RWPE2 (cell line): ENCODE measurements around the gene COL4A3.

Experiments
- ATAC-seq: fragments of 200-7000 bp; cut with Tn5 transposase; 3 replicates; pipeline ENCODE4 v1.9.1; 2021; ENCODE audit warnings: low read depth
- DNase-seq: peaks from one replicate; pipeline ENCODE4 v3.0.0-alpha.2; 2020; ENCODE audit warnings: low spot score
- H3K27ac ChIP-seq: fragments of 450-650 bp; 2 replicates; pipeline ENCODE4 v1.5.1; 2017; ENCODE audit warnings: mild to moderate bottlenecking; ENCODE audit not compliant: poor library complexity, severe bottlenecking
- H3K27me3 ChIP-seq: fragments of 250-450 bp; sonication (Bioruptor Pico); 2 replicates; pipeline ENCODE4 v1.5.1; 2021; ENCODE audit warnings: mild to moderate bottlenecking, moderate library complexity; ENCODE audit not compliant: insufficient read depth, poor library complexity, severe bottlenecking
- H3K36me3 ChIP-seq: fragments of 250-450 bp; sonication (Bioruptor Pico); 2 replicates; pipeline ENCODE4 v1.5.1; 2020; ENCODE audit warnings: low read depth, mild to moderate bottlenecking, moderate library complexity
- H3K4me1 ChIP-seq: fragments of 250-450 bp; sonication (Bioruptor Pico); 2 replicates; pipeline ENCODE4 v1.5.1; 2021; ENCODE audit warnings: mild to moderate bottlenecking, moderate library complexity; ENCODE audit not compliant: insufficient read depth, poor library complexity, severe bottlenecking
- H3K4me3 ChIP-seq: fragments of 250-450 bp; sonication (Bioruptor Pico); 2 replicates; pipeline ENCODE4 v1.5.1; 2021; ENCODE audit warnings: mild to moderate bottlenecking, moderate library complexity; ENCODE audit not compliant: severe bottlenecking
- H3K9me3 ChIP-seq: fragments of 250-450 bp; sonication (Bioruptor Pico); 2 replicates; pipeline ENCODE4 v1.5.1; 2021; ENCODE audit warnings: mild to moderate bottlenecking, moderate library complexity; ENCODE audit not compliant: severe bottlenecking
- CTCF ChIP-seq: fragments of 450-650 bp; IDR thresholded peaks from one replicate; pipeline ENCODE4 v1.5.1; 2017; ENCODE audit warnings: mild to moderate bottlenecking, moderate library complexity; ENCODE audit not compliant: poor library complexity, severe bottlenecking

The COL4A3 gene

GRCh38 chr2:227132986-227133385, 31.4 kb upstream of the COL4A3 start:
- Histone ChIP-seq H3K27me3 (no peaks in the 10 kb centered on the region), H3K9me3 (no peaks in the 10 kb centered on the region), H3K36me3 (no peaks in the 10 kb centered on the region), H3K4me3 (no peak overlapping the region), H3K4me1 (no peaks in the 10 kb centered on the region), H3K27ac (no peak overlapping the region)
- no peak for TF ChIP-seq CTCF
- DNase-seq (no peak), ATAC-seq (no peak)

- no peak overlapping the region for H3K4me3 ChIP-seq
- H3K36me3 ChIP-seq, result no peaks in the 10 kb centered on the region
- H3K9me3 ChIP-seq, result no peaks in the 10 kb centered on the region
- DNase-seq, result no peak
- no peak overlapping the region for H3K27ac ChIP-seq
- TF ChIP-seq CTCF, result no peak
- H3K27me3 ChIP-seq, result no peaks in the 10 kb centered on the region
- no peak for ATAC-seq
- H3K4me1 ChIP-seq, result no peaks in the 10 kb centered on the region
Observed at GRCh38 chr2:227134591-227134990, 29.8 kb upstream of the COL4A3 start.

GRCh38 chr2:227141301-227141700, 23.1 kb upstream of the COL4A3 start:
- Histone ChIP-seq H3K4me3 (no peak overlapping the region), H3K27ac (no peak overlapping the region), H3K36me3 (no peaks in the 10 kb centered on the region), H3K4me1 (no peaks in the 10 kb centered on the region), H3K9me3 (no peaks in the 10 kb centered on the region), H3K27me3 (no peaks in the 10 kb centered on the region)
- ATAC-seq, result no peak
- no peak for DNase-seq
- TF ChIP-seq CTCF, result no peak

GRCh38 chr2:227143895-227144294, 20.5 kb upstream of the COL4A3 start:
- H3K4me1 ChIP-seq, result no peaks in the 10 kb centered on the region
- ATAC-seq, result no peak

GRCh38 chr2:227146456-227146855, 18.0 kb upstream of the COL4A3 start:
- DNase-seq (no peak), ATAC-seq (no peak)
- H3K9me3 ChIP-seq, result no peaks in the 10 kb centered on the region
- H3K4me1 ChIP-seq, result no peaks in the 10 kb centered on the region
- TF ChIP-seq CTCF, result no peak
- H3K4me3 ChIP-seq, result no peak overlapping the region
- no peaks in the 10 kb centered on the region for H3K36me3 ChIP-seq
- no peak overlapping the region for H3K27ac ChIP-seq
- H3K27me3 ChIP-seq, result no peaks in the 10 kb centered on the region

More at GRCh38 chr2:227143895-227144294, 20.5 kb upstream of the COL4A3 start:
- Histone ChIP-seq H3K27me3 (no peaks in the 10 kb centered on the region), H3K9me3 (no peaks in the 10 kb centered on the region), H3K4me3 (no peak overlapping the region), H3K27ac (no peak overlapping the region), H3K36me3 (no peaks in the 10 kb centered on the region)
- no peak for TF ChIP-seq CTCF
- DNase-seq, result no peak
